ENCODE data around the gene EML1.

The EML1 gene

DNA sequence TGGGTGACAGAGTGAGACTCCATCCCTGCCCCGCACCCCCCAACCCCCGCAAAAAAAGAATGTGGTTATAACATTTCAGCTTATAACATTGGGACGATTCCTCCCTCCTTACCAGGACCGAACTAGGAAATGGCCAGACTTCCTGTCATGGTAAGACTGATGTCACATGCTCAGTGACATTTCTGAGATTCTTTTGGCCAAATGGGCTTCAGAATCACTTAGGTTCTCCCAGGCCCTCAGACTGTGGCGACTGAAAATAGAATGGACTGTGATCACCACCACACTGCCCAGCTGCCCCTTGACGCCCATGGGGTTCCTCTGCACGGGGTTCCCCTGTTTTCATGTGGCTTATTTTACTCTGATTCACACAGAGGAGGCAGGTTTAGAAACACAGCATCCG, 157.0 kb downstream of the EML1 start:
- DNase-seq (ENCODE audit: extremely low spot score), result no peak
- ChIA-PET CTCF (interaction anchor here (0.8 to 1.3 kb wide), 3 partner anchors 11 to 51 kb away, joined by 3 to 5 read pairs (median 4); no protein-coding TSS in a partner anchor), POLR2A (no interaction called here)
- TF ChIP-seq, protein P1, sequence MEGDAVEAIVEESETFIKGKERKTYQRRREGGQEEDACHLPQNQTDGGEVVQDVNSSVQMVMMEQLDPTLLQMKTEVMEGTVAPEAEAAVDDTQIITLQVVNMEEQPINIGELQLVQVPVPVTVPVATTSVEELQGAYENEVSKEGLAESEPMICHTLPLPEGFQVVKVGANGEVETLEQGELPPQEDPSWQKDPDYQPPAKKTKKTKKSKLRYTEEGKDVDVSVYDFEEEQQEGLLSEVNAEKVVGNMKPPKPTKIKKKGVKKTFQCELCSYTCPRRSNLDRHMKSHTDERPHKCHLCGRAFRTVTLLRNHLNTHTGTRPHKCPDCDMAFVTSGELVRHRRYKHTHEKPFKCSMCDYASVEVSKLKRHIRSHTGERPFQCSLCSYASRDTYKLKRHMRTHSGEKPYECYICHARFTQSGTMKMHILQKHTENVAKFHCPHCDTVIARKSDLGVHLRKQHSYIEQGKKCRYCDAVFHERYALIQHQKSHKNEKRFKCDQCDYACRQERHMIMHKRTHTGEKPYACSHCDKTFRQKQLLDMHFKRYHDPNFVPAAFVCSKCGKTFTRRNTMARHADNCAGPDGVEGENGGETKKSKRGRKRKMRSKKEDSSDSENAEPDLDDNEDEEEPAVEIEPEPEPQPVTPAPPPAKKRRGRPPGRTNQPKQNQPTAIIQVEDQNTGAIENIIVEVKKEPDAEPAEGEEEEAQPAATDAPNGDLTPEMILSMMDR (IDR thresholded peaks at IDR 0.05; ENCODE audit: control extremely low read depth, extremely low read depth, low read depth, missing control alignments), result no peak

- CTCF ChIA-PET, result interaction anchor here (1.3 kb wide), 1 partner anchor 10 kb away, joined by 4 read pairs; no protein-coding TSS in a partner anchor
- TF ChIP-seq, protein P1 (IDR thresholded peaks at IDR 0.05; ENCODE audit: control extremely low read depth, extremely low read depth, low read depth, missing control alignments), result no peak
- POLR2A ChIA-PET, result no interaction called here
- no peak for DNase-seq (ENCODE audit: extremely low spot score)
Measured at GRCh38 chr14:99951085-99951484, 157.9 kb downstream of the EML1 start.

- DNase-seq (ENCODE audit: extremely low spot score), result no peak
- CTCF ChIA-PET, result no interaction called here
Measured at GRCh38 chr14:99952039-99952438, 158.8 kb downstream of the EML1 start.

GRCh38 chr14:99952453-99952852, 159.2 kb downstream of the EML1 start:
- ChIA-PET CTCF (interaction anchor here (0.6 kb wide), 1 partner anchor 54 kb away, joined by 3 read pairs; no protein-coding TSS in a partner anchor), POLR2A (no interaction called here)
- no peak for DNase-seq (ENCODE audit: extremely low spot score)
- TF ChIP-seq, protein P1 (IDR thresholded peaks at IDR 0.05; ENCODE audit: control extremely low read depth, extremely low read depth, low read depth, missing control alignments), result no peak

More at GRCh38 chr14:99952039-99952438, 158.8 kb downstream of the EML1 start:
- TF ChIP-seq, protein P1 (IDR thresholded peaks at IDR 0.05; ENCODE audit: control extremely low read depth, extremely low read depth, low read depth, missing control alignments), result no peak
- POLR2A ChIA-PET, result no interaction called here

DNA sequence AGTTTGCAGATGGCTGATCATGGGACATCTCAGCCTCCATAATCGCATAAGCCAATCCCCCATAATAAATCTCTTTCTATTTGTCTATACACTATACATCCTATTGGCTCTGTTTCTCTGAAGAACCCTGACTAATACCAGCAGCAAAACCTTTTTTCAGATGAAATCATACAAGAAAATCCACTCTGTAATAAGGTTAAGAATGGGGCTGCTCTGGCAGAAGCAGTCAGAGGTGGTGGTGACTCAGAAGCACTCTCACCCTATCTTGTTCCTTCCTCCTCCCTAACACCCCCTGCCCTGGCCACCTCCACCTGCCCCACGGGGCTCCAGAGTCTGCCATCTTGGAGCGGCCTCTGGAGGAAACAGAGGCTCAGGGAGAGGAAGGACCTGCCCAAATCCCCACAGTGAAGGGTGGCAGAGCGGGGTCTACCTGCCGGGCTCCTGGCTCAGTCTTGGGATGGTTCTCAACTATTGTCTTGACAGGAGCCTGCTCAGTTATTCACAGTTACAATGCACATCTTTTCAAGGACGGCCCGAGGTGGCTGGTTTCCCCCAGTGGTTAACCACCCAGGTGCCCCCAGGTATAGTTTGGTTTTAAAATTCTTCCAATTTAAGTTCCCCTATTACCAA, 162.7 kb downstream of the EML1 start:
- CTCF ChIA-PET, result interaction anchor here (1.2 to 3.1 kb wide), 2 partner anchors 9 to 10 kb away, joined by 6 to 15 read pairs; no protein-coding TSS in a partner anchor
- TF ChIP-seq, protein P1 (IDR thresholded peaks at IDR 0.05; ENCODE audit: control extremely low read depth, extremely low read depth, low read depth, missing control alignments), result no peak
- POLR2A ChIA-PET, result no interaction called here
- DNase-seq (ENCODE audit: extremely low spot score), result no peak

GRCh38 chr14:99958380-99958779, 165.2 kb downstream of the EML1 start:
- CTCF ChIA-PET, result interaction anchor here (1.3 to 3.1 kb wide), 2 partner anchors 12 to 59 kb away, joined by 3 to 15 read pairs; no protein-coding TSS in a partner anchor
- POLR2A ChIA-PET, result no interaction called here
- no peak for DNase-seq (ENCODE audit: extremely low spot score)
- TF ChIP-seq, protein P1 (IDR thresholded peaks at IDR 0.05; ENCODE audit: control extremely low read depth, extremely low read depth, low read depth, missing control alignments), result no peak
